H9 (cell line): Measurements from ENCODE around the gene UBE2J1. TPM values are rescaled to one million over a fixed set of nuclear protein-coding genes. Genes with fewer than 3 reads are reported as not detected.

Source experiments
- DNase-seq: peaks from one replicate; pipeline ENCODE4 v3.0.0-alpha.2; 2017
- H2AFZ ChIP-seq: one replicate; pipeline ENCODE4 v1.6.1; 2013; ENCODE audit warnings: mild to moderate bottlenecking, low read length, control low read depth, moderate library complexity
- H2AK5ac ChIP-seq: 2 replicates; pipeline ENCODE4 v1.6.1; 2013; ENCODE audit warnings: low read length, control low read depth, mixed read lengths; ENCODE audit not compliant: insufficient read length
- H2BK120ac ChIP-seq: one replicate; pipeline ENCODE4 v1.6.1; 2013; ENCODE audit warnings: low read depth, mild to moderate bottlenecking, low read length, control low read depth, inconsistent platforms; ENCODE audit not compliant: poor library complexity, severe bottlenecking
- H2BK12ac ChIP-seq: 2 replicates; pipeline ENCODE4 v1.6.1; 2013; ENCODE audit warnings: low read length, control low read depth, mixed read lengths, low read depth; ENCODE audit not compliant: insufficient read length
- H2BK15ac ChIP-seq: 2 replicates; pipeline ENCODE4 v1.6.1; 2013; ENCODE audit warnings: low read depth, low read length, control low read depth
- H2BK20ac ChIP-seq: one replicate; pipeline ENCODE4 v1.6.1; 2013; ENCODE audit warnings: low read depth, mild to moderate bottlenecking, low read length, control low read depth, inconsistent platforms; ENCODE audit not compliant: poor library complexity, severe bottlenecking
- H2BK5ac ChIP-seq: 2 replicates; pipeline ENCODE4 v1.6.1; 2013; ENCODE audit warnings: low read length, control low read depth, mixed read lengths; ENCODE audit not compliant: insufficient read length
- H3K14ac ChIP-seq: 2 replicates; pipeline ENCODE4 v1.6.1; 2013; ENCODE audit warnings: low read length, control low read depth; ENCODE audit not compliant: insufficient read depth
- H3K18ac ChIP-seq: 2 replicates; pipeline ENCODE4 v1.6.1; 2013; ENCODE audit warnings: low read depth, mild to moderate bottlenecking, mixed read lengths, low read length, control low read depth; ENCODE audit not compliant: insufficient read length
- H3K23ac ChIP-seq: 2 replicates; pipeline ENCODE4 v1.6.1; 2013; ENCODE audit warnings: low read length, control low read depth, mixed read lengths, low read depth; ENCODE audit not compliant: insufficient read length
- H3K23me2 ChIP-seq: 2 replicates; pipeline ENCODE4 v1.6.1; 2013; ENCODE audit warnings: low read depth, mild to moderate bottlenecking, mixed read lengths, low read length, control low read depth; ENCODE audit not compliant: insufficient read length, poor library complexity, severe bottlenecking
- H3K27ac ChIP-seq: 2 replicates; pipeline ENCODE4 v1.5.1; 2013; ENCODE audit warnings: low read length, control low read depth, mixed read lengths, low read depth; ENCODE audit not compliant: insufficient read length
- H3K27me3 ChIP-seq: 2 replicates; pipeline ENCODE4 v1.6.1; 2013; ENCODE audit warnings: low read length, control low read depth, inconsistent platforms; ENCODE audit not compliant: insufficient read depth
- H3K4ac ChIP-seq: 2 replicates; pipeline ENCODE4 v1.6.1; 2013; ENCODE audit warnings: low read depth, mild to moderate bottlenecking, control low read depth, inconsistent platforms, low read length, moderate library complexity
- H3K4me1 ChIP-seq: 2 replicates; pipeline ENCODE4 v1.6.1; 2013; ENCODE audit warnings: low read length, control low read depth, inconsistent platforms; ENCODE audit not compliant: insufficient read depth
- H3K4me2 ChIP-seq: 2 replicates; pipeline ENCODE4 v1.6.1; 2013; ENCODE audit warnings: low read length, control low read depth, mixed read lengths; ENCODE audit not compliant: insufficient read length, insufficient read depth
- H3K56ac ChIP-seq: 2 replicates; pipeline ENCODE4 v1.6.1; 2013; ENCODE audit warnings: low read depth, mild to moderate bottlenecking, mixed read lengths, low read length, control low read depth; ENCODE audit not compliant: insufficient read length
- H3K79me1 ChIP-seq: 2 replicates; pipeline ENCODE4 v1.6.1; 2013; ENCODE audit warnings: low read depth, mild to moderate bottlenecking, moderate library complexity, low read length, control low read depth, inconsistent platforms; ENCODE audit not compliant: insufficient read depth, poor library complexity, severe bottlenecking
- H3K79me2 ChIP-seq: 2 replicates; pipeline ENCODE4 v1.6.1; 2013; ENCODE audit warnings: low read length, control low read depth, inconsistent platforms; ENCODE audit not compliant: insufficient read depth
- H3K9ac ChIP-seq: 2 replicates; pipeline ENCODE4 v1.6.1; 2013; ENCODE audit warnings: low read length, control low read depth, mixed read lengths; ENCODE audit not compliant: insufficient read length; ENCODE audit errors: extremely low read depth
- H3K9me3 ChIP-seq: one replicate; pipeline ENCODE4 v1.6.1; 2013; ENCODE audit warnings: low read depth, low read length, inconsistent platforms; ENCODE audit not compliant: control insufficient read depth
- H3T11ph ChIP-seq: one replicate; pipeline ENCODE4 v1.6.1; 2013; ENCODE audit warnings: mild to moderate bottlenecking, low read length, control low read depth, inconsistent platforms
- H4K20me1 ChIP-seq: one replicate; pipeline ENCODE4 v1.6.1; 2013; ENCODE audit not compliant: control insufficient read depth, insufficient read length, insufficient read depth
- H4K5ac ChIP-seq: 2 replicates; pipeline ENCODE4 v1.6.1; 2013; ENCODE audit warnings: low read depth, mild to moderate bottlenecking, mixed read lengths, low read length, control low read depth; ENCODE audit not compliant: insufficient read length
- H4K8ac ChIP-seq: replicated peaks from 2 replicates; pipeline ENCODE4 v1.6.1; 2013; ENCODE audit warnings: low read length, control low read depth, mixed read lengths, low read depth; ENCODE audit not compliant: insufficient read length
- H4K91ac ChIP-seq: 2 replicates; pipeline ENCODE4 v1.6.1; 2013; ENCODE audit warnings: low read depth, mild to moderate bottlenecking, moderate library complexity, mixed read lengths, low read length, control low read depth; ENCODE audit not compliant: insufficient read length
- H3K27ac Mint-ChIP-seq, 3 experiments: 2 replicates in 2 of 3; 3 replicates in 1 of 3; pipeline ENCODE4 v1.8.0; 2020 to 2021; ENCODE audit warnings: mixed read lengths in 3 of 3, mild to moderate bottlenecking in 1 of 3, moderate library complexity in 1 of 3
- H3K27me3 Mint-ChIP-seq: 2 replicates; pipeline ENCODE4 v1.8.0; 2021; ENCODE audit warnings: low read depth, mild to moderate bottlenecking, moderate library complexity, mixed read lengths
- H3K36me3 Mint-ChIP-seq, 3 experiments: 2 replicates in 2 of 3; 3 replicates in 1 of 3; pipeline ENCODE4 v1.8.0; 2020 to 2021; ENCODE audit warnings: low read depth in 3 of 3, mixed read lengths in 3 of 3; ENCODE audit not compliant: insufficient read depth in 1 of 3
- H3K4me1 Mint-ChIP-seq, 2 experiments: 2 replicates each; pipeline ENCODE4 v1.8.0; 2020; ENCODE audit warnings: mixed read lengths in 2 of 2
- H3K4me3 Mint-ChIP-seq, 2 experiments: 2 replicates in 1 of 2; 3 replicates in 1 of 2; pipeline ENCODE4 v1.8.0; 2020 to 2021; ENCODE audit warnings: mild to moderate bottlenecking in 2 of 2, mixed read lengths in 2 of 2, moderate library complexity in 1 of 2
- H3K9me3 Mint-ChIP-seq, 2 experiments: 2 replicates in 1 of 2; 3 replicates in 1 of 2; pipeline ENCODE4 v1.8.0; 2020; ENCODE audit warnings: mild to moderate bottlenecking in 2 of 2, mixed read lengths in 2 of 2, moderate library complexity in 1 of 2
- CTCF ChIP-seq: fragments of 200-600 bp; sonication (generic); conservative IDR thresholded peaks from 3 replicates; pipeline ENCODE4 v1.8.0; 2021; ENCODE audit warnings: antibody characterized with exemption, mild to moderate bottlenecking
- WGBS: extraction: QIAGEN DNeasy Blood & Tissue Kit; methylation state at CpG from one replicate; pipeline ENCODE4 v1.1.7; 2013; ENCODE audit warnings: missing lambda C conversion rate, low lambda C conversion rate, mixed read lengths; ENCODE audit not compliant: insufficient read length; ENCODE audit errors: extremely low coverage; 5-methylcytosine and 5-hydroxymethylcytosine counted together
- total RNA-seq: library from RNA; stranded (reverse); gene quantifications from 2 replicates; pipeline ENCODE4 v1.2.1, GENCODE V29; 2021

UBE2J1 gene
- total RNA-seq, 1 experiment from 2014 or later = 13.1 TPM

- Histone ChIP-seq H3K4me1 (no peaks in the 10 kb centered on the region), H3K4ac (no peak overlapping the region), H2BK20ac (no peak overlapping the region), H2AK5ac (no peak overlapping the region), H3K14ac (no peak overlapping the region), H3K79me1 (no peaks in the 10 kb centered on the region), H3K27ac (no peak overlapping the region), H4K5ac (no peak overlapping the region), H3T11ph (no peak overlapping the region), H4K20me1 (no peaks in the 10 kb centered on the region), H3K56ac (no peak overlapping the region), H2AFZ (no peak overlapping the region), H4K91ac (no peak overlapping the region), H3K23ac (no peak overlapping the region), H2BK12ac (no peak overlapping the region), H3K27me3 (no peaks in the 10 kb centered on the region), H3K18ac (no peak overlapping the region), H4K8ac (no peak overlapping the region), H3K9me3 (no peaks in the 10 kb centered on the region), H3K4me2 (no peak overlapping the region), H2BK5ac (no peak overlapping the region), H2BK120ac (no peak overlapping the region), H3K9ac (no peak overlapping the region), H2BK15ac (no peak overlapping the region), H3K79me2 (no peaks in the 10 kb centered on the region), H3K23me2 (no peaks in the 10 kb centered on the region)
- no peaks in the 10 kb centered on the region for H3K27me3 Mint-ChIP-seq
- H3K27ac Mint-ChIP-seq = no peak overlapping the region
- no peak for DNase-seq
- WGBS = no CpG with 5 or more reads among the region's 22 CpGs
- peaks cover 10 to 18% of the 10 kb centered on the region in 2 experiments for H3K4me1 Mint-ChIP-seq
- H3K36me3 Mint-ChIP-seq = no peaks in the 10 kb centered on the region; a peak in 1 of 7 replicates
- H3K4me3 Mint-ChIP-seq = no peak overlapping the region
- no peak for TF ChIP-seq CTCF
- peaks cover 3 to 4% of the 10 kb centered on the region in 2 experiments; a peak in 3 of 5 replicates for H3K9me3 Mint-ChIP-seq
Observed at GRCh38 chr6:89302195-89302770, 50.2 kb downstream of the UBE2J1 start.
